Ishikawa (cell line): ENCODE results near the gene MCUB.

ENCODE experiments used
- MAX ChIP-seq: IDR thresholded peaks from 2 replicates; pipeline ENCODE4 v1.6.1; 2012
- REST ChIP-seq: IDR thresholded peaks from 2 replicates; pipeline ENCODE4 v1.6.1; 2012; ENCODE audit warnings: low read depth, mild to moderate bottlenecking
- TCF12 ChIP-seq: IDR thresholded peaks from 2 replicates; pipeline ENCODE4 v1.6.1; 2012; ENCODE audit warnings: low read depth

GRCh38 chr4:109735566-109736365 is 175.7 kb downstream of the MCUB start:
- TF ChIP-seq REST (no peak), TCF12 (no peak), MAX (no peak)
